Activated CD8-positive, alpha-beta memory T cell treated with anti-CD3 and anti-CD28 coated beads for 48 hours (primary cell): ENCODE data around the gene POFUT1.
A peak's percentile ranks its signal among the peaks of the same experiment; 100 is the strongest.
"Not testable (repeated sequence)": the region's sequence is repeated elsewhere in the genome, so short reads cannot be mapped to it uniquely, and the experiment has no call there.

Source experiments
- DNase-seq, 3 experiments: peaks; one replicate each; pipeline ENCODE4 v3.0.0-alpha.2; 2020; ENCODE audit warnings: low read depth in 2 of 3, low spot score in 2 of 3

Gene POFUT1

GRCh38 chr20:32207626-32208498, at the start of gene POFUT1, which contains the start of gene PLAGL2:
Gene POFUT1 (plus strand): TSS chr20:32207880. CDS start chr20:32207942, 62 bp downstream.
Gene PLAGL2 (minus strand): TSS chr20:32207743. CDS start chr20:32202178, 5,565 bp downstream.
- peak; percentile 77 to 84 (median 84) for DNase-seq

GRCh38 chr20:32158351-32158750, 49.3 kb upstream of the POFUT1 start:
- no peak for DNase-seq

GRCh38 chr20:32158943-32159660, 48.6 kb upstream of the POFUT1 start:
- DNase-seq = no peak

- no peak for DNase-seq
Observed at GRCh38 chr20:32159766-32160221, 47.9 kb upstream of the POFUT1 start.

- no peak for DNase-seq
Observed at GRCh38 chr20:32160341-32160740, 47.3 kb upstream of the POFUT1 start.

- DNase-seq = no peak
Observed at GRCh38 chr20:32162351-32162750, 45.3 kb upstream of the POFUT1 start.

- no peak for DNase-seq
Observed at GRCh38 chr20:32163951-32164350, 43.7 kb upstream of the POFUT1 start.

GRCh38 chr20:32164984-32165735, 42.5 kb upstream of the POFUT1 start:
- DNase-seq = no peak

- no peak for DNase-seq
Observed at GRCh38 chr20:32165836-32166545, 41.7 kb upstream of the POFUT1 start.

- no peak for DNase-seq
Observed at GRCh38 chr20:32167552-32167951, 40.1 kb upstream of the POFUT1 start.

GRCh38 chr20:32168184-32168910, 39.3 kb upstream of the POFUT1 start:
- DNase-seq = no peak

GRCh38 chr20:32177696-32178095, 30.0 kb upstream of the POFUT1 start:
- not testable (repeated sequence) for DNase-seq

GRCh38 chr20:32179515-32179914, 28.2 kb upstream of the POFUT1 start:
- no peak for DNase-seq

GRCh38 chr20:32179934-32180333, 27.7 kb upstream of the POFUT1 start:
- DNase-seq = no peak

- DNase-seq = no peak
Observed at GRCh38 chr20:32181606-32182005, 26.1 kb upstream of the POFUT1 start.

- no peak for DNase-seq
Observed at GRCh38 chr20:32183947-32184635, 23.6 kb upstream of the POFUT1 start.

GRCh38 chr20:32184961-32185603, 22.6 kb upstream of the POFUT1 start:
- DNase-seq = no peak

GRCh38 chr20:32186506-32186905, 21.2 kb upstream of the POFUT1 start:
- no peak for DNase-seq
